ENCODE data around the gene CYB561D1. TPM values are rescaled to one million over a fixed set of nuclear protein-coding genes. Genes with fewer than 3 reads are reported as not detected.

CYB561D1 gene
- total RNA-seq, 1 donor from 2014 or later: 7.8 TPM

GRCh38 chr1:109543988-109544735 lies 50.3 kb downstream of the CYB561D1 start:
- Mint-ChIP-seq H3K27ac (ENCODE audit: unreplicated experiment) (no peak overlapping the region), H3K27me3 (ENCODE audit: unreplicated experiment) (peaks cover 16% of the 10 kb centered on the region), H3K4me3 (ENCODE audit: unreplicated experiment) (peak overlapping the region; percentile 38), H3K4me1 (ENCODE audit: unreplicated experiment) (peaks cover 33% of the 10 kb centered on the region), H3K9me3 (ENCODE audit: unreplicated experiment) (no peaks in the 10 kb centered on the region), H3K36me3 (ENCODE audit: low read depth, unreplicated experiment) (peaks cover 6% of the 10 kb centered on the region)
- no peak for TF ChIP-seq CTCF (IDR thresholded peaks at IDR 0.05; ENCODE audit: unreplicated experiment)
- no peak for DNase-seq (ENCODE audit: low spot score)

GRCh38 chr1:109546311-109547109 lies 52.6 kb downstream of the CYB561D1 start:
- peak; percentile 82 for TF ChIP-seq CTCF (IDR thresholded peaks at IDR 0.05; ENCODE audit: unreplicated experiment)
- Mint-ChIP-seq H3K27me3 (ENCODE audit: unreplicated experiment) (peaks cover 15% of the 10 kb centered on the region), H3K27ac (ENCODE audit: unreplicated experiment) (peak overlapping the region; percentile 94), H3K4me1 (ENCODE audit: unreplicated experiment) (peaks cover 40% of the 10 kb centered on the region), H3K4me3 (ENCODE audit: unreplicated experiment) (peak overlapping the region; percentile 97), H3K9me3 (ENCODE audit: unreplicated experiment) (no peaks in the 10 kb centered on the region), H3K36me3 (ENCODE audit: low read depth, unreplicated experiment) (peaks cover 6% of the 10 kb centered on the region)
- peak; percentile 92 for DNase-seq (ENCODE audit: low spot score)

GRCh38 chr1:109547463-109548320 lies 53.8 kb downstream of the CYB561D1 start:
- peaks cover 13% of the 10 kb centered on the region for H3K27me3 Mint-ChIP-seq (ENCODE audit: unreplicated experiment)
- H3K4me3 Mint-ChIP-seq (ENCODE audit: unreplicated experiment): peak overlapping the region; percentile 97
- peak overlapping the region; percentile 94 for H3K27ac Mint-ChIP-seq (ENCODE audit: unreplicated experiment)
- no peak for DNase-seq (ENCODE audit: low spot score)
- H3K4me1 Mint-ChIP-seq (ENCODE audit: unreplicated experiment): peaks cover 45% of the 10 kb centered on the region
- peaks cover 6% of the 10 kb centered on the region for H3K36me3 Mint-ChIP-seq (ENCODE audit: low read depth, unreplicated experiment)
- TF ChIP-seq CTCF (IDR thresholded peaks at IDR 0.05; ENCODE audit: unreplicated experiment): no peak
- H3K9me3 Mint-ChIP-seq (ENCODE audit: unreplicated experiment): no peaks in the 10 kb centered on the region

- TF ChIP-seq CTCF (IDR thresholded peaks at IDR 0.05; ENCODE audit: unreplicated experiment): no peak
- Mint-ChIP-seq H3K4me3 (ENCODE audit: unreplicated experiment) (peak within 1 kb of the TSS; percentile 97), H3K27me3 (ENCODE audit: unreplicated experiment) (peaks cover 13% of the 10 kb centered on the region), H3K9me3 (ENCODE audit: unreplicated experiment) (no peaks in the 10 kb centered on the region), H3K36me3 (ENCODE audit: low read depth, unreplicated experiment) (peaks cover 6% of the 10 kb centered on the region), H3K4me1 (ENCODE audit: unreplicated experiment) (peaks cover 46% of the 10 kb centered on the region), H3K27ac (ENCODE audit: unreplicated experiment) (peak within 1 kb of the TSS; percentile 94)
- DNase-seq (ENCODE audit: low spot score): peak; percentile 87
These were observed 54.7 kb downstream of the CYB561D1 start, which contains the start of gene GNAI3 for GRCh38 chr1:109548321-109549267. TSS of gene GNAI3 (plus strand) at chr1:109548615. CDS start at chr1:109548721, 106 bp downstream.
